HG02840 (cell line): ENCODE data around the gene FSHR.

Experiments
- ATAC-seq: cut with Tn5 transposase; IDR thresholded peaks from one replicate; pipeline ENCODE4 v1.9.1; 2021; ENCODE audit warnings: mild to moderate bottlenecking, moderate library complexity, moderate number of reproducible peaks; ENCODE audit not compliant: unreplicated experiment, low FRiP score

Gene FSHR

DNA sequence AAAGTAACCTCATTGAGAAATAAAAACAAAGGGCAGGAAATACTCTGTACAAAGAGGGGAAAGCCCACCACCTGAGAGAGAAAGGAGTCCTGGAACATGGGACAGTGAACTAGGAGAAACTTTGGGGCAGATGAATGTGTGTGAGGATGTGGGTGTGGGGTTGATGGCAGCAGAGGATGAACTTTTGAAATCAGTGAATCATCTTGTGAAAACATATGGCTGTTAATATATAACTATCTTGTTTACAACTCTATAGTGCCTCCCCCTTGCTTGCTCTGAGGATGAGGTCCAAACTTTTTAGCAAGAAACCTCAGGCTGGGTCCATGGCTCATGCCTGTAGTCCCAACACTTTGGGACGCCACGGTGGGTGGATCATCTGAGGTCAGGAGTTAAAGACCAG lies 227.0 kb downstream of the FSHR start:
- ATAC-seq = no peak

DNA sequence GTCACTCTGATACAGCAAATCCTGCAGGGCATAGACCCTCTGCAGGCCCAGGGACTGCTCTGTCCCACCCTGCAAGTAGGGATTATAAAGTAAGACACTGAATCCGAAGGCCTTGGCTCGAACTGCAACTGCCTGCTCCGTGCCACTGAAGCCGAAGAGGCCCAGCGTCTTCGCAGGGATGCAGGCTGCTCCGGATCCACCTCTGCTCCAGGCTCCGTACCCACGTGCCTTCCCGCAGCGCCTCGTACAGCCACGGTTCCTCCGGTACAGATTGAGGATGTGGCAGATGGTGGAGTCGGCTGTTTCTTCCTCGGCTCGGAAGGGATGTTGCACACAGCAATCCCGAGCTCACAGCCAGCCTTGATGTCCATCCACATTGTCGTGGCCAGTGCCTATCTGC lies 238.4 kb downstream of the FSHR start:
- no peak for ATAC-seq

DNA sequence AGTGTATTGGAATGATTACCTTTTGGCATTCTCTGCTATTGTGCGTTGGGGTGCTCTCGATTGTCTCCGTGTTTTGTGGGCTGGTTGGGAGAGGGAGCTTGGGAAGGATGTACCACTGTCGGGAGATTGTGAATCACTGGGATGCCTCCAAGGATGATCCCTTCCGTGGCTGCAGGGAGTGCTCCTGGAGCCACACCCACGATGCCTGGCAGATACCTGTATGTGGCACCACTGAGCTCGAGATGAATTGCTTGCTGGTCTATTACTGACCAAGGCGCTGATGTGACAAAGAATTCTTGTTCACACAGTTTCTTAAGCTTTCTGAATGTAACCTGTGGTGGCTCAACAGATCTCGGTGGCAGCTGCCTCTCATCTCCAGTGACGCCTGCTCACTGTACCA lies 239.1 kb downstream of the FSHR start:
- no peak for ATAC-seq

DNA sequence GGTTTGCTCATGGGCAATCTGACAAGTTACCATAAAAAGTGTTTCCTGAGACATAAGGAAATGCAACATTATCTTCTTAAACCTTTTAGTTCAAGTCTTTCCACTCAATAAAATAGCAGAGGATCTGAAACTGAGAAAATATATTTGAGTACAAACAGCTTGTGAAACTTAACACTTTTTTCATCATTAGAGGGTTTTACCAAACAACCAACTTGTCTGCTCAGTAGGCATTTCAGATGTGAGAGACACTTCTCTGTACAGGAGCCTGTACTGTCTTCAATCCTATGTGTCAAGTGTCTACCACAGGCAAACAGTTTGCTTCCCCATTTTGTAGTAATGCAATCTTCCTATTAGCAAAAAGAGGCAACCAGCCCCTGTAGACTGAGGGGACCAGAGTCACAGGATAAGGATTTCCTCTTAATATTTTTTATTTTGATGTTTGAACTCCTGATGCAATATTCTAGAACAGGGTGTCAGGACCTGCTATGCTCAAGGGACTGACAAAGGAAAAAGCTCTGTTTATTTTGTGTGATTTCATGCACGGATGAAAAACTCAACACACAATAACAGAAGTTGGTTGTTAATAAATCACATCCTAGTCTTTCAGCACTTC lies 239.7 kb downstream of the FSHR start:
- peak; percentile 84 for ATAC-seq
